Breast epithelium (tissue), 4 donors: ENCODE data around the gene KREMEN2. TPM values are rescaled to one million over a fixed set of nuclear protein-coding genes. Genes with fewer than 3 reads are reported as not detected.

Experiments
- DNase-seq, 2 donors: peaks; one replicate each; pipeline ENCODE4 v3.0.0-alpha.2; 2019; ENCODE audit warnings: low spot score in 2 of 2
- H3K27ac ChIP-seq, 2 donors: fragments of 200-600 bp; sonication (generic) in 1 of 2; one replicate each; pipeline ENCODE4 v1.5.1; 2016 to 2019; ENCODE audit warnings: mild to moderate bottlenecking in 1 of 2
- H3K27me3 ChIP-seq, 2 donors: fragments of 200-600 bp; sonication (generic) in 1 of 2; one replicate each; pipeline versions ENCODE4 v1.5.1 to v1.6.0; 2017 to 2019; ENCODE audit warnings: control low read depth in 1 of 2, mild to moderate bottlenecking in 1 of 2
- H3K36me3 ChIP-seq: fragments of 200-600 bp; one replicate; pipeline ENCODE4 v1.5.1; 2019
- H3K4me1 ChIP-seq, 2 donors: fragments of 200-600 bp; sonication (generic); one replicate each; pipeline ENCODE4 v1.5.1; 2016 to 2019; ENCODE audit warnings: control low read depth in 1 of 2
- H3K4me3 ChIP-seq, 3 donors: fragments of 200-600 bp; sonication (generic); 1 replicate in 2 of 3; 2 replicates in 1 of 3; pipeline ENCODE4 v1.5.1; 2016 to 2019; ENCODE audit warnings: mild to moderate bottlenecking in 3 of 3, moderate library complexity in 2 of 3
- H3K9me3 ChIP-seq, 2 donors: fragments of 200-600 bp; sonication (generic) in 1 of 2; one replicate each; pipeline ENCODE4 v1.5.1; 2016 to 2019; ENCODE audit warnings: control low read depth in 1 of 2
- CTCF ChIP-seq, 3 donors: fragments of 450-650 bp; IDR thresholded peaks; one replicate each; pipeline ENCODE4 v1.5.1; 2016 to 2017; ENCODE audit warnings: antibody characterized with exemption in 3 of 3, mild to moderate bottlenecking in 3 of 3, moderate library complexity in 3 of 3
- POLR2A ChIP-seq: fragments of 450-650 bp; IDR thresholded peaks from one replicate; pipeline ENCODE4 v1.6.1; 2016; ENCODE audit warnings: antibody characterized with exemption, mild to moderate bottlenecking, moderate library complexity
- POLR2AphosphoS5 ChIP-seq, 3 donors: sonication (generic); formaldehyde crosslinking; IDR thresholded peaks; one replicate each; pipeline ENCODE4 v1.6.1; 2017; ENCODE audit warnings: antibody characterized with exemption in 3 of 3
- intact Hi-C: fragments of 100-400 bp; cut with DNase I; formaldehyde crosslinking; loops from one replicate; pipeline ENCODE4 v1.15.1; 2023; ENCODE audit warnings: low total_unique reads
- total RNA-seq, 3 donors: library from RNA; depleted of rRNA; stranded (reverse); fragments of >200 nt; gene quantifications; one replicate each; pipeline ENCODE4 v1.1.0, GENCODE V29; 2016

Gene KREMEN2
- total RNA-seq, 3 donors from 2014 or later, result 0.33 TPM; not detected in 2

DNA sequence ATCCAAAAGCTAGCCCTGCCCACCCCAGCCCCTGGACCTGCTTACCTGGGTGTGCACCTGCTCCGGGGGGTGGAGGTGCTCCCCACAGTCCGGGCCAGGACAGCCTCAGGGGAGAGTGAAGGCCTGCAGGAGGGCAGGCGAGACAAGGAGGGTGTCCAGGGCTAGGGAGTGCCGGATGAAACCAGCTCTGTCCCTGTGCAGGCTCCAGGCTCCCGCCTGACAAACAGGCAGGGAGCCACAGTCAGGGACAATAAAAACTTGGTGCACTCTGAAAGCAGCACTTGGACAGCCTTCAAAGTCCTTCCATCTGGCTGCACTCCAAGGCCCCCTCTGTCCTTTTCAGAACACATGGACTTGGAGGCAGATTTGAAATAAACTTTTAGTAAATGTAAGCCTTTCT, 9.0 kb downstream of the KREMEN2 start:
- TF ChIP-seq CTCF (IDR thresholded peaks at IDR 0.05) (no peak), POLR2AphosphoS5 (IDR thresholded peaks at IDR 0.05) (no peak), POLR2A (no peak)
- no peak overlapping the region for H3K27ac ChIP-seq
- intact Hi-C loops, result no loop called here
- H3K4me3 ChIP-seq, result no peak overlapping the region
- DNase-seq, result no peak
- peaks cover 4 to 6% of the 10 kb centered on the region in 2 donors for H3K4me1 ChIP-seq
- H3K27me3 ChIP-seq, result peaks cover 0 to under 1% of the 10 kb centered on the region in 2 donors
- H3K36me3 ChIP-seq, result no peaks in the 10 kb centered on the region
- no peaks in the 10 kb centered on the region for H3K9me3 ChIP-seq

DNA sequence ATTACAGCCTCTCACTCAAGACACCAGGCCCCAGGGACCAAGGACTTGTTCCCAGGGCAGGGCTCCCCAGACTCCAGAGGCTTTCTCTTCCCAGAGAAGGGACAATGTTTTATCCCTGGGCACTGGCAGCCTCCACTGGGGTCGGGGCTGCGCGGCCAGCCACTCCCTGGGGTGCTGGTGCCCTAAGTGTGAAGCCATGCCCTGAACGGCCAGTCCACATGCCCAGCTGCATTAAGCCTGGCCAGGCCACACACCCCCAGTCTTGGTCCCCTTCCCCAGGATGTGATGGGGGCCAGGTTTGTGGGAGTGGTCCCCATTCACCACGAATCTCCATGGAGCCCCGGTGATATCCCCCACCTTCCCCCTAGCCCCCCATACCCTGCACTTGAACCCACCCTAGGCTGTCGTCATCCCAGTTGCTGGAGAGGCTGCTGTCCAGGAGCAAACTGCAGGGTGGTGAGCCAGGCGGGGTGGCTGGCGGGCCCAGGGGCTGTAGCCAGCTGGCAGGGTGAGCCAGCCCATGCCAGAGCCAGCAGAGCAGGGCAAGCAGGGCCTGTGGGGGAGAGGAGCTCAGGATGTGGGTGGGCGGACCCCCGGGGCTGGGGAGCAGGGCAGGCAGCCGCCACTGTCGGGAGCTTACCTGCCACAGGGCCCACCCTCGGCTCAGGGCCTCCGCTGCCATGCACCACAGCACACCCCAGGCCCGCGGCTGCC, 9.7 kb downstream of the KREMEN2 start:
- peaks cover 4 to 6% of the 10 kb centered on the region in 2 donors for H3K4me1 ChIP-seq
- H3K27me3 ChIP-seq, result no peaks in the 10 kb centered on the region
- intact Hi-C loops, result no loop called here
- no peak overlapping the region for H3K4me3 ChIP-seq
- no peak for DNase-seq
- no peak for TF ChIP-seq CTCF (IDR thresholded peaks at IDR 0.05)
- no peak overlapping the region for H3K27ac ChIP-seq
- no peaks in the 10 kb centered on the region for H3K36me3 ChIP-seq
- no peaks in the 10 kb centered on the region for H3K9me3 ChIP-seq

DNA sequence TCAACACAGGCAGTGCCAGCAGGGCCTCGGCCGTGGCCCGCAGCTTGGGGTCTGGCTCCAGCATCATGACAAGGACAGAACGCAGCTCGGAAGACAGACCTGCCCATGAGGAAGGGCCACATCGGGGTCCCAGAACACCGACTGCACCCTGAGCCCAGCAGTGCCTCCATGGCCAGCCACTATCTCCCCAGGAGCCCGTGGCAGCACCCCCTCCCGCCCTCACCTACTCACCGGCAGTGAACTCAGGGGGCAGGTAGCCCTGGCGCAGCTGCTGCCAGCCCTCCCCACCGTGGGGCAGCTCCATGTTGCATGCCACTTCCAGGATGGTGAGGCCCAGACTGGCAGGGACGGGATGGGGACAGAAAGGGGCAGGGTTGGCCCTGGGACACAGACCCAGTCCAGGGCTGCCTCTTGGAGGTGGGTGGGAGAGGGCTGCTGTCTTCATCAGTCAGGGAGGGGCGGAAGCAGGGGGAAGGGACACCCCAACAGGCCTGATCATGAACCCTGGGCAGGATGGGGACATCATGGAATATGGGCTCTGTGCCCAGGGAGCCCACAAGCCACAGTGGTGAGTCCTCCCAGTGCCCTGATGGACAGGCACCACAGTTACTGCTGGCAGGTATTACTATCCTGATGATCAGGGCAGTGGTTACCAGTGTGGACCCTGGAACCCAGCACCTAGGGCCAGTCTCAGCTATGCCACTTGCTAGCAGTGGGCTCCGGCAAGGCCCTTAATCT, 10.4 kb downstream of the KREMEN2 start:
- no peaks in the 10 kb centered on the region for H3K36me3 ChIP-seq
- H3K4me3 ChIP-seq, result no peak overlapping the region
- DNase-seq, result no peak

DNA sequence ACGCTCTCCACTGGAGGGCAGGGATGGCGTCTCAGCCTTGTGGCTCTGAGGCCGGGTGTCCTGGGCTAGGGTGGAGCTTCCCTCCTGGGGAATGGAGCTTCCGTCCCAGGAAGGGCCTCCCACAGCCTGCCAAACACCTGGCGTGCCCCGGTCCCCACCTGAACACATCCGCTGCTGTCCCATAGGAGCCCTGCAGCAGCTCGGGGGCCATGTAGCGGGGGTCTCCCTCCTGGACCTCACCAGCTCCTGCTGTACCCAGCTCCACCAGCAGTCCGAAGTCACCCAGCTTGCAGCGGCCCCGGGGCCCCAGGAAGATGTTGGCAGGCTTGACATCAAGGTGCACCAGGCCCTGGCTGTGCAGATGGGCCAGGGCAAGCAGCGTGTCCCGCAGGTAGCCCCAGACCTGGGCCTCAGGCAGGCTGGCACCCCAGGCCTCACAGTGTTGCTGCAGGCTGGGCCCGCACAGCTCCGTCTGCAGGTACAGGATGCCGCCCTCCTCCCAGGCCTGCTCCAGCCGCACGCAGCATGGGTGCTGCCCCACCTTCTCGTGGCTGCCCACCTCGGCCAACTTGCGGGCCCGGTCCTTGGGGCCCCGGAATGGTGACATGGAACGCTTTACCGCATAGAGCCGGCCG, 11.2 kb downstream of the KREMEN2 start:
- H3K9me3 ChIP-seq, result no peaks in the 10 kb centered on the region
- intact Hi-C loops, result no loop called here
- no peak for DNase-seq
- H3K4me3 ChIP-seq, result no peak overlapping the region
- no peak for TF ChIP-seq POLR2AphosphoS5 (IDR thresholded peaks at IDR 0.05)
- TF ChIP-seq CTCF (IDR thresholded peaks at IDR 0.05), result no peak
- peaks cover under 1 to 4% of the 10 kb centered on the region in 2 donors for H3K4me1 ChIP-seq
- H3K27ac ChIP-seq, result no peak overlapping the region
- H3K36me3 ChIP-seq, result no peaks in the 10 kb centered on the region
- H3K27me3 ChIP-seq, result no peaks in the 10 kb centered on the region

More for the DNA sequence above, 10.4 kb downstream of the KREMEN2 start:
- Histone ChIP-seq H3K27me3 (no peaks in the 10 kb centered on the region), H3K27ac (no peak overlapping the region), H3K9me3 (no peaks in the 10 kb centered on the region), H3K4me1 (peaks cover 4 to 6% of the 10 kb centered on the region in 2 donors)
- intact Hi-C loops, result no loop called here
- TF ChIP-seq POLR2AphosphoS5 (IDR thresholded peaks at IDR 0.05) (no peak), CTCF (IDR thresholded peaks at IDR 0.05) (no peak), POLR2A (no peak)

GRCh38 chr16:2976201-2976600, 12.1 kb downstream of the KREMEN2 start:
- H3K4me1 ChIP-seq, result peaks cover 0 to 3% of the 10 kb centered on the region in 2 donors
- intact Hi-C loops, result no loop called here
- H3K36me3 ChIP-seq, result no peaks in the 10 kb centered on the region
- no peaks in the 10 kb centered on the region for H3K27me3 ChIP-seq
- H3K4me3 ChIP-seq, result no peak overlapping the region
- DNase-seq, result no peak
- no peaks in the 10 kb centered on the region for H3K9me3 ChIP-seq
- H3K27ac ChIP-seq, result no peak overlapping the region
- TF ChIP-seq CTCF (IDR thresholded peaks at IDR 0.05) (no peak), POLR2AphosphoS5 (IDR thresholded peaks at IDR 0.05) (no peak), POLR2A (no peak)
